Activated CD4-positive, alpha-beta T cell treated with anti-CD3 and anti-CD28 coated beads, Interleukin-2, amount 50 U/mL, for 16 hours (primary cell): ENCODE data around the gene MIF.
A peak's percentile ranks its signal among the peaks of the same experiment; 100 is the strongest.
"Not testable (repeated sequence)": the region's sequence is repeated elsewhere in the genome, so short reads cannot be mapped to it uniquely, and the experiment has no call there.

Experiments used
- DNase-seq: peaks from one replicate; pipeline ENCODE4 v3.0.0-alpha.2; 2020

MIF gene

GRCh38 chr22:23904573-23905254, 10.5 kb downstream of the MIF start:
- no peak for DNase-seq

- DNase-seq, result no peak
These were observed 12.5 kb downstream of the MIF start for GRCh38 chr22:23906641-23907040.

DNA sequence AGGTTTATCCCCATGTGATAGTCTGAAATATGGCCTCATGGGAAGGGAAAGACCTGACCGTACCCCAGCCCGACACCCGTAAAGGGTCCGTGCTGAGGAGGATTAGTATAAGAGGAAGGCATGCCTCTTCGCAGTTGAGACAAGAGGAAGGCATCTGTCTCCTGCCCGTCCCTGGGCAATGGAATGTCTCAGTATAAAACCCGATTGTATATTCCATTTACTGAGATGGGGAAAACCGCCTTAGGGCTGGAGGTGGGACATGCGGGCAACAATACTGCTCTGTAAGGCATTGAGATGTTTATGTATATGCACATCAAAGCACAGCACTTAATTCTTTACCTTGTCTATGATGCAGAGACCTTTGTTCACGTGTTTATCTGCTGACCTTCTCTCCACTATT, 13.2 kb downstream of the MIF start:
- DNase-seq, result not testable (repeated sequence)

- DNase-seq, result no peak
These were observed 14.5 kb downstream of the MIF start for GRCh38 chr22:23908587-23909205.

- DNase-seq, result no peak
These were observed 15.2 kb downstream of the MIF start for GRCh38 chr22:23909296-23909898.

GRCh38 chr22:23910496-23911190, 16.5 kb downstream of the MIF start:
- DNase-seq, result no peak

GRCh38 chr22:23911318-23911980, 17.3 kb downstream of the MIF start:
- DNase-seq, result no peak

DNA sequence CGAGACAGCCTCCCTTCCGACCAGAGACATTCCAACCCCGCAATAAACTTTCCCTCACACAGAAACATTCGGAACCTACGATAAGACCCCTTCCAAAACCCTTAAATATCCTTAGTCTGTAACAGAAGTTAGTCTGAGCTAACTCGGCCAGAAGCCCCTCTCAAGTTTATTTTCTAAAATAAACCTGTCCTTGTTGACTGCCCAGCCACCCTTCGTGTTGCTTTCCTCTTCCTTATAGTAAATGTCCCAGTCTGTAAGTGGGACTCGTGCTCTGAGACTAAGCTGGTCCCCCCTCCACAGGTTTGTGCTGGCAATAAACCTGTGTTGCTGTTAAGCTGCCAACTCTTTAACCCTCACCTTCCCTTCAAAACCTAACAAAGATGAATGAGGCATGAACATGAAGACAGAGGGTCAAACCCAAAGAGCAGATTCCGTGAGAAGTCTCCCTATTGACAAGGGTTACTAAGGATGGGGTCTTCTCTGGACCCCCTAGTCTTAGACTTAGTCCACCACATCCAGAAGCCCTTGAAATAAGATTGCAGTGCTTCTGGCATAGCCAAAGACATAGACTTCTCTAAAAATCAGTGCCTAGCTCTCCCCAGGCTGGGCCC, 18.2 kb downstream of the MIF start:
- DNase-seq, result no peak

- DNase-seq, result peak; percentile 37
These were observed 19.1 kb downstream of the MIF start for GRCh38 chr22:23913306-23913660.

- DNase-seq, result peak; percentile 100
These were observed 19.6 kb downstream of the MIF start for GRCh38 chr22:23913661-23914353.

- DNase-seq, result no peak
These were observed 21.1 kb downstream of the MIF start for GRCh38 chr22:23915290-23915689.

GRCh38 chr22:23920267-23920611, 26.1 kb downstream of the MIF start:
- not testable (repeated sequence) for DNase-seq

GRCh38 chr22:23921586-23922201, 27.5 kb downstream of the MIF start:
- not testable (repeated sequence) for DNase-seq

DNA sequence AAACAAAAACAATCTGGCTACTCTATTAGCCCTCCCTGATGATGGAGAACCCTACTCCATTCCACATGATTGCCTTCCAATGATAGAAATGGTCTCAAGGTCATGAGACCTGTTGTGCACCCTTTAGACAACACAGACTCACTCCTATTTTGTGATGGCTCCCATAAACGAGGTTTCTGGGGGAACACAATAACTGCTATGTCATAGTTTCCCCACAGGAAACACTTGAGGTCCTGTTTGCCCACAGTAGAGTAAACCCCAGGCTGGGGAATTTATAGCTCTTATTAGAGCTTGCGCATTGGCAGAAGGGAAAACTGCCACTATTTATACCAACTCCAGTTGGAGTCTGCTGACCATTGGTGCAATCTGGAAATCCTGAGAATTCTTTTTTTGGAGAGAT, 28.7 kb downstream of the MIF start:
- no peak for DNase-seq

DNA sequence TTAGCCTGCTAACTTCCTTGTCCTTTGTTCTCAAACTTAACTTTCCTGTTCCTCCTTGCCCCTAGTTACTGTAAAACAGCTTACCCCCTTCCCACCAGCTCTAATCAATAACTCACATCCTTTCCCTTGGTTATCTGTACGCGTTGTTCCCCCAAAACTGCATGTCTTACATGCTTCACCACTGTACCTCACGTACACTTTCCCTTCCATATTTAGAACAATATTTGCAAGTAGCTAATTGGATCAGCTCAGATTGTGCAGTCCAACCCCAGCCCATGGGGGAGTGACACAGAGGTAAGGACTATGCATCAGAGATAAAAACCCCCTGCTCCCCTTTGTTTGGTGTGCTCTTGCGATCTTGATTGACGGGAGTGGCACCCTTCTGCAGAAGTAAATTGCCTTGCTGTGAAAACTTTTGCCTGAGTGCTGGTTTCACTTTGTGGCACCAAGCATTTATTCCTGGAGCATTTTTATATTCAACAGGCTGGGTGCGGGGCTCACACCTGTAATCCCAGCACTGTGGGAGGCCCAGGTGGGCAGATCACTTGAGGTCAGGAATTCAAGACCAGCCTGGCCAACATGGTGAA, 30.9 kb downstream of the MIF start:
- no peak for DNase-seq

DNA sequence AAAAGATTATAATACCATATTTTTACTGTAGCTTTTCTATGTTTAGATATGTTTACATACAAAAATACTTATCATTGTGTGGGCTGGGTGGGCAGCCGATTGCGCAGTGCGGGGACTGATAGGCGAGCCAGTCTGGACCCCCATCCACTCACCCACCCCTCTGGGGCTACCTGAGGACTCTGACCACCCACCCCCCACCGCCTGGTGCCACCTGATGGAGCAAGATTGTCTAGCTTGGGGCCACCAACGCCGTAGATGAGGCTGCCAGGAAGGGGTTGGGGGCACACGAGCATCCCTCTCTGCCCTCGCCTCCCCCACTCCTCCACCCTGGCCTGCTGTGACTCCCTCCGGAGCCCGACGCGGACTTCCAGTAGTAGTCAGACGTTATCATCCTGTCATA, 32.4 kb downstream of the MIF start:
- DNase-seq, result no peak

GRCh38 chr22:23938328-23939016, 44.3 kb downstream of the MIF start:
- DNase-seq, result no peak

DNA sequence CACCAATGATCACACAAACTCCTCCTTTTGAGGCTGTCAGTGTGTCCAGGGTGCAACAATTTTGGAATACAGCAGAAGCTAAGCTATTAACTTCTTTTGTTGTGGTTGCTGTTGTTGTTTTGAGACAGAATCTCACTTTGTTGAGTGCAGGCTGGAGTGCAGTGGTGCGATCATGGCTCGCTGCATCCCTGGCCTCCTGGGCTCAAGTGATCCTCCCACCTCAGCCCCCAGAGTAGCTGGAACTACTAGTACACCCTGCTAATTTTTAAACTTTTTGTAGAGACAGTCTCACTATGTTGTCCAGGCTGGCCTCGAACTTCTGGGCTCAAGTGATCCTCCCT, 44.8 kb downstream of the MIF start:
- DNase-seq, result no peak

- DNase-seq, result not testable (repeated sequence)
These were observed 46.0 kb downstream of the MIF start for GRCh38 chr22:23940166-23940565.
